Thoracic aorta endothelial cell (primary cell): ENCODE results near the gene TET2. TPM values are rescaled to one million over a fixed set of nuclear protein-coding genes. Genes with fewer than 3 reads are reported as not detected.

Source experiments
- small RNA-seq: library from RNA; depleted of rRNA; stranded (forward); fragments of <200 nt; gene quantifications from one replicate; pipeline ENCODE3, GENCODE V24; 2012
- total RNA-seq: library from RNA; depleted of rRNA; stranded (reverse); fragments of >200 nt; gene quantifications from 2 replicates; pipeline ENCODE4 v1.2.3, GENCODE V29; 2012

Gene TET2
- 26.9 and 29.5 TPM in 2 replicates for total RNA-seq

DNA sequence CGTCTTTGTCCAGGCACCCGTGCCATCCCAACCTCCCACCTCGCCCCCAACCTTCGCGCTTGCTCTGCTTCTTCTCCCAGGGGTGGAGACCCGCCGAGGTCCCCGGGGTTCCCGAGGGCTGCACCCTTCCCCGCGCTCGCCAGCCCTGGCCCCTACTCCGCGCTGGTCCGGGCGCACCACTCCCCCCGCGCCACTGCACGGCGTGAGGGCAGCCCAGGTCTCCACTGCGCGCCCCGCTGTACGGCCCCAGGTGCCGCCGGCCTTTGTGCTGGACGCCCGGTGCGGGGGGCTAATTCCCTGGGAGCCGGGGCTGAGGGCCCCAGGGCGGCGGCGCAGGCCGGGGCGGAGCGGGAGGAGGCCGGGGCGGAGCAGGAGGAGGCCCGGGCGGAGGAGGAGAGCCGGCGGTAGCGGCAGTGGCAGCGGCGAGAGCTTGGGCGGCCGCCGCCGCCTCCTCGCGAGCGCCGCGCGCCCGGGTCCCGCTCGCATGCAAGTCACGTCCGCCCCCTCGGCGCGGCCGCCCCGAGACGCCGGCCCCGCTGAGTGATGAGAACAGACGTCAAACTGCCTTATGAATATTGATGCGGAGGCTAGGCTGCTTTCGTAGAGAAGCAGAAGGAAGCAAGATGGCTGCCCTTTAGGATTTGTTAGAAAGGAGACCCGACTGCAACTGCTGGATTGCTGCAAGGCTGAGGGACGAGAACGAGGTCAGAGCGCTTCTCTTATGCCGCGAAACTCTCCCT lies at the start of gene TET2:
Gene TET2 (plus strand): TSS at position 601 of the 740 bp plus-strand sequence. CDS start 87,067 bp downstream, outside the sequence.

Small RNAs within 50 kb of the gene (small RNA-seq; reads per million reads assigned to genes)
- not detected for gene RF00322
- gene RN7SL89P, result not detected
